GM15510 (cell line): Measurements from ENCODE around the gene KIN.

Experiments used
- POLR2A ChIP-seq: IDR thresholded peaks from 3 replicates; pipeline ENCODE4 v1.6.1; 2011; ENCODE audit warnings: borderline replicate concordance; ENCODE audit not compliant: insufficient read length; ENCODE audit errors: extremely low read depth

Gene KIN

DNA sequence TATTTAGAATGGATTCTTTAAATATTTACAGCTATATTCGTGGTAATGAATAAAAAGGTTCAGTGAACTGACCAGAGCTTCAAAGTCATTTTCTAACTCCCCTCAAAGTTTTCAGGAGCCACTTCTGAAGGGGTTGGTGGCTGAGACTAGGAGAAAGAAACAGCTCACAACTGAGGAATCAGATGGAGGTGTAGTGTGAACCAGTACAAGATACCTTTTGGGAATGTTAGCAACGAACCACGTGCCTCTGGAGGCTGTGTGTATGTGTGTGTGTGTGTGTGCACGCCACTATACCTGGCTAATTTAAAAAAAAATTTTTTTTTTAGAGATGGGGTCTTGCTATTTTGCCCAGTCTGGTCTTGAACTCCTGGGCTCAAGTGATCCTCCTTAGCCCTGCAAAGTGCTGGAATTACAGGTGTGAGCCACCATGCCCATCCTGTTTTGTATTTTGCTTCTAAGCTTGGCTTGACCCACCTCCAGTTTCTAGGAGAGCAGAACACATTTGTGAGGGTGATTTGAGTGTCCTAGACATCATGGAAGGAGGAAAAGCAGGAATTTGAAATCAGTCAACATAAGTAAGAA lies 21.0 kb upstream of the KIN start:
- TF ChIP-seq POLR2A: no peak

GRCh38 chr10:7804741-7805140 lies 16.9 kb upstream of the KIN start:
- TF ChIP-seq POLR2A: no peak

DNA sequence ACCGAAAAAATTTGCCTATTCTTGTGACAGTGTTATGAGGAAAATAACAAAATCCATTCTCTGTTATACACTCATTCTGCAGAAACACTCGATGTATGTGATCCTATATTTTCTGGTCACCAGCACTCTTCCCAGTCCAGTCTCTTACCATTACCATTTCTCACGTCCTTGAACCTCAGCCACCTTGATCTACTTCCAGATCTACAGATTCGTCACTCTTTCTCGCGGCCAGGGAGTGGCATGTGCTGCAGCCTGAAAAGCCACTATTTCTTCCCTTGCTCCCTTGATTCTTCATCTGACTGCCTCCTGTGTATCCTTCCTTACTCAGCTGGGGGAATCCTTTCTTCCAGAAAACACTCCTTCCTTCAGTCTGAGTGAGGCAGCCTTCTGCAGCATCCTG lies 16.4 kb upstream of the KIN start:
- TF ChIP-seq POLR2A: no peak

DNA sequence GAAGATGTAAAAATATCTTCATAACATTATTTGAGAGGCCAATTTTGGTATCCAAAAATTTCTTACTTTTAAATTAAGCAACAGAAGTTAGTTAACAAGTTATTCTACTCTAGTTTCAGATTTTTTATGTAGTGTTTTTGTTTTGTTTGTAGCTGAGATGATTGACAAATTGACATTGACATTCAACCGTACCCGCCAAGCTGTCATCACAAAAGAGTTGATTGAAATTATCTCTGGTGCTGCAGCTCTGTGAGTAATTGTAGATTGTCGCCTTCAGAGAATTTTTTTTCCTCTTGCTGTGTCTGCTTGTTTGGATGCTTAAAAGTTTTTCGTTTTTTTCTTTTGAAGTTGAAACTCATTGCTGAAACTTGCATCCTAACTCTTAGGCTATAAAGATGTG lies 14.8 kb upstream of the KIN start:
- no peak for TF ChIP-seq POLR2A

GRCh38 chr10:7797582-7797981 lies 9.8 kb upstream of the KIN start:
- TF ChIP-seq POLR2A: no peak

DNA sequence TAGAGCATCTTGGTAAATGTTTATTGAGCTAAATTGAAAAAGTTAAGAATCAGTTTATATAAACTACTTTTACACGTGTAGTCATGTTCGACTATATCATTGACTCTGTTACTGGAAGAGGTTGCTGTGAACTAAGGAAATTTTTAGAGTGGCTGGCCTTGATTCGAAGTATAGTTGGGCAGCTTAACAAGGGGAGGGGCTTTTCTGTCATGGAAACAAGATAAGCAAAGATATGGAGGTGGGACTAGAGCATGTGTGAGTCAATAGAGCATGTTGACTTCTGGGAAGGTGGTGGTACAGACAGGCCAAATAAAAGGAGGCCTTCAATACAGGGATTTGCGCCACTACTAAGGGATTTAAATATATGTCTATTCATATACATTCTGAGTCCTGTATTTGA lies 7.8 kb upstream of the KIN start:
- no peak for TF ChIP-seq POLR2A

GRCh38 chr10:7794251-7795026 lies 6.6 kb upstream of the KIN start:
- TF ChIP-seq POLR2A: no peak

GRCh38 chr10:7792541-7792940 lies 4.7 kb upstream of the KIN start:
- no peak for TF ChIP-seq POLR2A

DNA sequence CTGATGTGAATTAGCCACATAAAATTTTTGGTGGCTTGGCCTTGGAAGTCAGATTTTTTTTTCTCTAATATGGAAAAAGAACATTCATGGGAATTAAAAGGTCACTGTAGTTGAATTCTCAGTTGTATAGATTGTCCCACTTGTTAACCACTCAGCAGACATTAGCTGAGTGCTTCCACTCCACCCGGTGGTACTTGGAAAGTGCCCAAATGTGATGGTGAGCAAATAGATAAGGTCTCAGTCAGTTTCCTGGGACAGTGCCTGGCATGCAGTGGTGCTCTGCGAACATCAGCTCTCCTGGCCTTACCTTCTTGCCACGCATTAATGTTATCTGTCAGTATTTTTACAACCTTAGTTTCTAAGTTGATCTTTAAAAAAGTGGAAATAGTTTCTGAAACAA lies 1.6 kb upstream of the KIN start:
- no peak for TF ChIP-seq POLR2A

DNA sequence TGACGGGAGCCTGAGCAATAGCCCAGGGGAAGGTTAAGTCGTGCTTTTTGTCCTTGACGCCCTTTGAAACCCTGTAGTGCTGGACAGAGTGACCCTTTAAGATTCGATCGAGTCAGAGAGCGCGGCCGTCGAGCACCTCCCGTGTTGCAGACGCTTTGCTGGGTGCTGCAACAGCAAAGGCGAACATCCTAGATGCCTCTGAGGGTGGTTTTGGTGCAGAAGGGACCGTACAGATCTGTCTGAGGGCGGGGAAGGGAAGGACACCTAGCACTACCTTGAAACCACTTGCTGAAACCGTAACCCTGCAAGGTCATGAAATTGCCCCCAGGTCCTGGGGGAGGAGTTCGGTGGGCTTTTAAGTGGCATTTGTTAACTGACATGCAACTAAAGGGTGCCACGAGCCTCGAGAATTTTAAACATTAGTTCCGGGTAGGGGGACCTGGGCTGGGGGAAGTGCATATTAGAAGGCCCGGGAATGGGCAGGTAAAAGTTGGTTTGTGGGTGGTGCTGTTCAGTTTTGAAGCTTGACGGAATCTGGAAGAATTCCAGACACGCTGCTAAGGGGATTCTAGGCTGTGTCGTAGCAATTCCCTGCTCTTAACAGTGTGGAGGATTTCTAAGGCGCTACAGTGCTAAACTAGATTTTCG lies 970 bp upstream of the KIN start:
- no peak for TF ChIP-seq POLR2A

GRCh38 chr10:7787150-7787856 lies 490 bp downstream of the KIN start:
- no peak for TF ChIP-seq POLR2A

DNA sequence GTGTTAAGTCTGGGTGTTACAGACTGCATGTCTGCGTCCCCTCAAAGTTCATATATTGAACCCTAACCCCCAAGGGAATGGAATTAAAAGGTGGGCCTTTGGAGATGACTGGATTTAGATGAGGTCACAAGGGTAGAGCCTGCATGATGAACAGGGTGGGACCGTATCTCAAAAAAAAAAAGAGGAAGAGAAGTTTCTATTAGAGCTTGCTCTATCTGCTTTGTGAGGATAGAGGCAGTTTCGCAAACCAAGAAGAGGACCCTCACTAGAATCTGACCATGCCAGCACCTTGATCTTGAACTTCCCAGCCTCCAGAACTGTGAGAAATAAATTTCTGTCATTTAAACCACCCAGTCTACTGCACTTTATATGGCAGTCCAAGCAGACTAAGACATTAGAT lies 1.4 kb downstream of the KIN start:
- TF ChIP-seq POLR2A: no peak

DNA sequence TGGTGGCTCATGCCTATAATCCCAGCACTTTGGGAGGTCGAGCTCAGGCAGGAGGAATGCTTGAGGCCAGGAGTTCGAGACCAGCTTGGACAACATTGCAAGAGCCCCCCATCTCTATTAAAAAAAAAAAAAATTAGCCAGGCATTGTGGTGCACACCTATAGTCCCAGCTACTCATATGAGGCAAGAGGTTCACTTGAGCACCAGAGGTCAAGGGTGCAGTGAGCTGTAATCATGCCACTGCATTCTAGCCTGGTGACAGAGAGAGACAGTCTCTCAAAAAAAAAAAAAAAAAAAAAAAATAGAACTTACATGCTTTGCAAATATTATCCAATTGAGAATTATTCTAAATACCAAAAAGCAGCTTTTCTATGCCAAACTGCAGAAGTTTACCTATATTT lies 11.0 kb downstream of the KIN start:
- no peak for TF ChIP-seq POLR2A

DNA sequence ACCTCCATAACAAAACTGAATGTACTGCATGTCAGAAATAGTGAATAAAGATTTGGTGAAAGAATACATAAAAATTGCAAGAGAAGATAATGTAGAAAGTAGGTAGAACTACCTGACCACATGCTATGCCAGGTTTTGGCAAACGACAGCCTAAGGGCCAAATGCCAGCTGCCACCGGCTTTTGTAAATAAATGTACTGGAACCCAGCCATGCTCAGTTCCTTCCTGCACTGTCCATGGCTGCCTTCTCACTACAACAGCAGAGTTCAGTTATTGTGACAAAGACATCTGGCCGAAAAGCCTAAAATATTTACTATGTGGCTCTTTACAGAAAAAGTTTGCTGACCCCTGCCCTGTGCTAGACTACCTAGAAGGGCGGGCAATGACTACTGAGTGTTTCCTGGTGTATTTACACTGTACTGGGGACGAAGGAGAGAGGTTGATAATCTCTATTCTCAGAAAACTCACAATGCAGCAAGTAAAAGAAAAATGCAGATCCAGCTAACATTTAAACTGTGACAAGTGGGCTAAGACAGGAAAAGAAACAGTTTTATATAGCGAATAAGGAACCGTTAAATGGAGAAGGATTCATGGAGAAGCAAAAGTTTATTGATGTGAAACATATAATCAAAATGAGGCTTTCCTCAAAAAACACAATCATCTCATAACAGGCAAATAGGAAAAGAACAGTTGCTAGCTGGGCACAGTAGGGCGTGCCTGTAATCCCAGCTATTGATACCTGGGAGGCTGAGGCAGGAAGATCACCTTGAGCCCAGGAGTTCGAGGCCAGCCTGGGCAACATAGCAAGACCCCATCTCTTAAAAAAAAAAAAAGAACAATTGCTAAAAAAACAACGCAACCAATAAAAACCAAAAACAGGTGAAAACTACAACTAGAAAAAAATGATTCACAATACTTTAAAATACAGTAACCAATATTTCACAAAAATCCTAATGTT lies 13.7 kb downstream of the KIN start:
- TF ChIP-seq POLR2A: no peak
